ENCODE results near the gene COL4A2.

The COL4A2 gene

DNA sequence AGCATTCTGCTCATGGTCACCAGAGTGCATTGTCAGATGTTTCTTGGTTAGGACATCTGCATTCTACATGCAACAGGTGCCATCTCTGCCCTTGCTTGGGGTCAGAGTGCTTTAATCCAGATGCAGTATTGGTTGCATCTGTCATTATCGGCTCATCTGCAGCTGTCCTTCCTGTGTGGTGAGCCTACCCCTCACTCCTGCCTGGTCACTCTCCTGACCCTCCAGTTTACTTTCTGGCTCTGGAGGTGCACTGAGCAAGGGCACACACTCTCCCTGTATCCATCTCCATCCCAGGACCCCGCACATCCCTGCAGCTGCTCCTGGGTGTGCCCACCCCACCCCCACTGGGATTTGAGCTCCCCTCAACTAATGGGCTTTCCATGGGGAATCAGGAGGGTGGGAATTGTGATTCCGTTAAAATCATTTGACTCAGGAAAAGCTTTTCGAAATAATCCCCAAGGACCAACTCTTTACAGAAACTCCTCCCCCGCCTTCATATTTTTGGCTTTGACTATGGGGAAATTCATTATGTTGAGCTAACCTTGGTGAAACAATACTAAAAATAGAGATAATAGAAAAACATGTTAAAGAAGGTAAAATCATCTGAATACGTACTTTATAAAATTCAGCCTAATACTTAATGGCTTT lies 70.2 kb downstream of the COL4A2 start:
- TF ChIP-seq, protein P1, sequence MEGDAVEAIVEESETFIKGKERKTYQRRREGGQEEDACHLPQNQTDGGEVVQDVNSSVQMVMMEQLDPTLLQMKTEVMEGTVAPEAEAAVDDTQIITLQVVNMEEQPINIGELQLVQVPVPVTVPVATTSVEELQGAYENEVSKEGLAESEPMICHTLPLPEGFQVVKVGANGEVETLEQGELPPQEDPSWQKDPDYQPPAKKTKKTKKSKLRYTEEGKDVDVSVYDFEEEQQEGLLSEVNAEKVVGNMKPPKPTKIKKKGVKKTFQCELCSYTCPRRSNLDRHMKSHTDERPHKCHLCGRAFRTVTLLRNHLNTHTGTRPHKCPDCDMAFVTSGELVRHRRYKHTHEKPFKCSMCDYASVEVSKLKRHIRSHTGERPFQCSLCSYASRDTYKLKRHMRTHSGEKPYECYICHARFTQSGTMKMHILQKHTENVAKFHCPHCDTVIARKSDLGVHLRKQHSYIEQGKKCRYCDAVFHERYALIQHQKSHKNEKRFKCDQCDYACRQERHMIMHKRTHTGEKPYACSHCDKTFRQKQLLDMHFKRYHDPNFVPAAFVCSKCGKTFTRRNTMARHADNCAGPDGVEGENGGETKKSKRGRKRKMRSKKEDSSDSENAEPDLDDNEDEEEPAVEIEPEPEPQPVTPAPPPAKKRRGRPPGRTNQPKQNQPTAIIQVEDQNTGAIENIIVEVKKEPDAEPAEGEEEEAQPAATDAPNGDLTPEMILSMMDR (IDR thresholded peaks at IDR 0.05): no peak
- H3K4me3 ChIP-seq: no peak overlapping the region
- no peak for DNase-seq (ENCODE audit: low spot score)
- H3K27ac ChIP-seq: peak overlapping the region; percentile 79 to 83

DNA sequence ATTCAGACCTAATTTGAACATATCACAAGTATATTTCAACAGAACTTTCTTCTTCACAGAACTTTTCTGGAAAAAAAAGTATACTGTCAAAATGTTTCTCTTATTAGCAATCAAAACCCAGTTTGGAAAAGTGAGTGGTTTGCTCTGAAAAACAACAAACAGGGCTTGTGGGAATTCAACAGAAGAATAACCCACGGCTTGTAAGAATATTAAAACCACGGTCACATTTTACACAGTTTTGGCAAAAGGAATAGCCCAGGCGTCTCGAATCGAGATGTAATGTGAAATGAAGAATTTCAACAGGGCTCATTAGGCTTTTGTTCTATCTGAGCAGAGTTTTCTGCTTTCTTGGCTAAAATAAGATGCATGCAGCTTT lies 70.7 kb downstream of the COL4A2 start:
- Histone ChIP-seq H3K4me3 (no peak overlapping the region), H3K27ac (peak overlapping the region; percentile 79 to 83)
- no peak for DNase-seq (ENCODE audit: low spot score)
- TF ChIP-seq, protein P1 (IDR thresholded peaks at IDR 0.05): no peak

DNA sequence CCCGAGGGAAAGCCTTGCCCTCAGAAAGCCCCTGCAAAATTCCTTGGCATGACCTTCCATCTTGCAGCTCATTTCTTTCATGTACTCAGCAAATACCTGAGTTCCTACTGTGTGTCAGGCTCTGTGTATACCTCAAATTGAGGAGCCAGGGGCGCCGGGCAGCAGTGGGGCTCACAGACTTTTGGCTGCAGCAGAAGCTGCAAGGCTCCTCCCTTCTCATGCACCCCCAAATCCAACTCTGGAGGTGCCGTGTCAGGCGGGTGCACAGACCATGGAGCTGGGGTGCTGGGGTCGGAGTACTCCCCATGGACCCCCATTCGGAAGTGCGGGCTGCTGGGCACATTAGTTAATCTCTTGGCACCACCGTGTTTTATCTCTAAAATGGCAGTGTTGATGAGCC lies 72.3 kb downstream of the COL4A2 start:
- Histone ChIP-seq H3K4me3 (no peak overlapping the region), H3K27ac (peak overlapping the region; percentile 79 to 83)
- no peak for DNase-seq (ENCODE audit: low spot score)
- TF ChIP-seq, protein P1 (IDR thresholded peaks at IDR 0.05): no peak

DNA sequence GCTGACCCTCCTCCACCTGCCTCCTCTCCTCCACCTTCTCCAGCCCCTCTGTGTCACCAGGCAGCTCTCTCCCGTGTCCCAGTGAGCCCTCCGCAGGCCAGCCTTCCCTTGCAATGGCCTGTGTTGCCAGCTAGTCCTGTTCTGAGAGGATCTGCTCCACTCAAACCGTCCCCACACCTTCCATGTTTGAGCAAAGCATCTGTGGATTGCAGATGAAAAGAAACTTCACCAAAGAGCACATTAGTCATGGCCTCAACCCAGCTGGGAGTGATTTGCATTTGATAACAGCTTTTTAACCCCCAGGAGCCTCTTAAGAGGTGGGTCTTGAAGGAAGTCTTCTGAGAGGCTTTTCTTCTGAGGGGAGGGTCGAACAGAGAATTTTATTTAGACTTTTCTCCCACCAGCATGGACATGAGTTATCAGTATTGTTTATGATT lies 72.8 kb downstream of the COL4A2 start:
- no peak for DNase-seq (ENCODE audit: low spot score)

DNA sequence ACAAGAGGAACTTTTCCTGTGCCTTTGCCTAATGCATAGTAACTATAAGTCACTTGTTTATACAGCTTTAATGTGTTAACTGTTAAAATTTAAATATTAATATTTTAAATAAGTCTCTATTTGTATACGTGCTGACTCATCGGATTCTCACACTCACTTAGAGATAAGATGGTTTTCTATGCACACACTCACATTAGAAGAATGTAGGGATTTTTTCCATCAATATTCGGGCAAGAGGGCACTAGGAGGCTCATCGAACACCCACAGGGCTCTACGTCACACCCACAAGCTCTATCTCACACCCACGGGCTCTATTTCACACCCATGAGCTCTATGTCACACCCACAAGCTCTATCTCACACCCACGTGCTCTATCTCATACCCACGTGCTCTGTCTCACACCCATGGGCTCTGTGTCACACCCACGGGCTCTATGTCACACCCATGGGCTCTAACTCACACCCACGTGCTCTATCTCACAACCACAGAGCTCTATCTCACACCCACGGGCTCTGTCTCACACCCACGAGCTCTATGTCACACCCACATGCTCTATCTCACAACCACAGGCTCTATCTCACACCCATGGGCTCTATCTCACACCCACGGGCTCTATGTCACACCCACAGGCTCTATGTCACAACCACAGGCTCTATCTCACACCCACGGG lies 73.4 kb downstream of the COL4A2 start:
- Histone ChIP-seq H3K4me3 (no peak overlapping the region), H3K27ac (peak overlapping the region; percentile 72 to 84)
- TF ChIP-seq, protein P1 (IDR thresholded peaks at IDR 0.05): no peak
- no peak for DNase-seq (ENCODE audit: low spot score)

More for the DNA sequence above, 72.8 kb downstream of the COL4A2 start:
- Histone ChIP-seq H3K4me3 (no peak overlapping the region), H3K27ac (peak overlapping the region; percentile 72 to 79)
- TF ChIP-seq, protein P1 (IDR thresholded peaks at IDR 0.05): no peak

DNA sequence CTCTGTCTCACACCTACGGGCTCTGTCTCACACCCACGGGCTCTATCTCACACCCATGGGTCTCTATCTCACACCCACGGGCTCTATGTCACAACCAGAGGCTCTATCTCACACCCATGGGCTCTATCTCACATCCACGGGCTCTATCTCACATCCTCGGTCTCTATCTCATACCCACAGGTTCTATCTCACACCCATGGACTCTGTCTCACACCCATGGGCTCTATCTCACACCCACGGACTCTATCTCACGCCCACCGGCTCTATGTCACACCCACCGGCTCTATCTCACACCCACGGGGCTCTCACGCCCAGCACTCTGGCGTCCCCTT lies 73.9 kb downstream of the COL4A2 start:
- TF ChIP-seq, protein P1 (IDR thresholded peaks at IDR 0.05): no peak
- H3K27ac ChIP-seq: peak overlapping the region; percentile 72 to 84
- no peak for DNase-seq (ENCODE audit: low spot score)
- H3K4me3 ChIP-seq: no peak overlapping the region

DNA sequence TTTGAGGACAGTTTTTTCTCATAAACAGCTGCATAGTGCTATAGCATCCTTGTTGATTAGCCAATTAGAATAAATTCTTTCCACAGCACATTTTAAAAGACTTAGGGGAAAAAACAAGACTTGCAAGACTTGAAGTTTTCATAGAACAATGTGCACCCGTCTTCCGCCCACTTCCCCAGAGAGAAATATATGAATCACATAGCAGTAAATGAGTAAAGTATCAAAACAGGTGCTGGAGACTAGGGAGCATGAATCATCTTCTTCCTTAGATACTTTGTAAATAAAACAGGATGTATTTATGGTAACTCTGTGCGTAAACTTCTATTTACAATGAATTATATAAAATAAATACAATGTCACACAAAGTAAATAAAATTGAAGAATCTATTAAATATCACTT lies 75.1 kb downstream of the COL4A2 start:
- Histone ChIP-seq H3K27ac (peak overlapping the region; percentile 27 to 84), H3K4me3 (no peak overlapping the region)
- no peak for DNase-seq (ENCODE audit: low spot score)
- TF ChIP-seq, protein P1 (IDR thresholded peaks at IDR 0.05): no peak

Measured in coronary artery (tissue), 2 donors.